MM.1S (cell line): ENCODE data around the gene CFAP70.
A peak's percentile ranks its signal among the peaks of the same experiment; 100 is the strongest.
"Not testable (repeated sequence)": the region's sequence is repeated elsewhere in the genome, so short reads cannot be mapped to it uniquely, and the experiment has no call there.

Source experiments
- DNase-seq: peaks from one replicate; pipeline ENCODE4 v3.0.0-alpha.2; 2015
- H2AFZ ChIP-seq: fragments of 300-600 bp; sonication (generic); 2 replicates; pipeline ENCODE4 v1.6.0; 2016; ENCODE audit warnings: antibody characterized with exemption, low read length
- H3F3A ChIP-seq: fragments of 300-600 bp; sonication (generic); 2 replicates; pipeline ENCODE4 v1.6.1; 2016; ENCODE audit warnings: mild to moderate bottlenecking, antibody characterized with exemption, low read length, moderate library complexity, mixed read lengths; ENCODE audit not compliant: insufficient read depth
- H3K27ac ChIP-seq: fragments of 300-600 bp; sonication (generic); 2 replicates; pipeline ENCODE4 v1.5.1; 2016; ENCODE audit warnings: mild to moderate bottlenecking, low read length
- H3K27me3 ChIP-seq: fragments of 300-600 bp; sonication (generic); replicated peaks from 2 replicates; pipeline ENCODE4 v1.6.0; 2016; ENCODE audit warnings: low read length; ENCODE audit not compliant: insufficient read depth
- H3K36me3 ChIP-seq: fragments of 300-600 bp; sonication (generic); replicated peaks from 2 replicates; pipeline ENCODE4 v1.6.1; 2016; ENCODE audit warnings: mild to moderate bottlenecking, low read length, mixed read lengths; ENCODE audit not compliant: insufficient read depth
- H3K4me1 ChIP-seq: fragments of 300-600 bp; sonication (generic); 2 replicates; pipeline ENCODE4 v1.6.1; 2016; ENCODE audit warnings: low read length, mixed read lengths
- H3K4me2 ChIP-seq: fragments of 300-600 bp; sonication (generic); 2 replicates; pipeline ENCODE4 v1.6.0; 2016; ENCODE audit warnings: low read depth, low read length
- H3K4me3 ChIP-seq: fragments of 300-600 bp; sonication (generic); 2 replicates; pipeline ENCODE4 v1.5.1; 2016; ENCODE audit warnings: low read length, mixed read lengths
- H3K79me2 ChIP-seq: fragments of 300-600 bp; sonication (generic); 2 replicates; pipeline ENCODE4 v1.6.1; 2016; ENCODE audit warnings: mixed run types, low read length, mixed read lengths
- H3K9ac ChIP-seq: fragments of 300-600 bp; sonication (generic); 2 replicates; pipeline ENCODE4 v1.6.1; 2016; ENCODE audit warnings: low read length, mixed read lengths
- H3K9me2 ChIP-seq: fragments of 300-600 bp; sonication (generic); replicated peaks from 2 replicates; pipeline ENCODE4 v1.6.1; 2016; ENCODE audit warnings: mild to moderate bottlenecking, low read length, mixed read lengths; ENCODE audit not compliant: insufficient read depth
- H3K9me3 ChIP-seq: fragments of 300-600 bp; sonication (generic); replicated peaks from 2 replicates; pipeline ENCODE4 v1.6.1; 2016; ENCODE audit warnings: mild to moderate bottlenecking, low read length, mixed read lengths; ENCODE audit not compliant: insufficient read depth
- H4K20me1 ChIP-seq: fragments of 300-600 bp; sonication (generic); 2 replicates; pipeline ENCODE4 v1.6.1; 2016; ENCODE audit warnings: mild to moderate bottlenecking, low read length, moderate library complexity, mixed read lengths; ENCODE audit not compliant: insufficient read depth
- EZH2 ChIP-seq: fragments of 300-600 bp; sonication (generic); optimal IDR thresholded peaks from 2 replicates; pipeline ENCODE3; 2017; ENCODE audit warnings: low read depth, mild to moderate bottlenecking, antibody characterized with exemption, low read length, mixed read lengths
- EZH2phosphoT487 ChIP-seq: fragments of 300-600 bp; sonication (generic); IDR thresholded peaks from 2 replicates; pipeline ENCODE4 v1.6.1; 2018; ENCODE audit warnings: antibody characterized with exemption, low read length
- TF ChIP-seq, protein P1 (sequence below): fragments of 300-600 bp; sonication (generic); IDR thresholded peaks from 2 replicates; pipeline ENCODE4 v1.5.1; 2016; ENCODE audit warnings: antibody characterized with exemption, low read length, mixed read lengths

Gene CFAP70

DNA sequence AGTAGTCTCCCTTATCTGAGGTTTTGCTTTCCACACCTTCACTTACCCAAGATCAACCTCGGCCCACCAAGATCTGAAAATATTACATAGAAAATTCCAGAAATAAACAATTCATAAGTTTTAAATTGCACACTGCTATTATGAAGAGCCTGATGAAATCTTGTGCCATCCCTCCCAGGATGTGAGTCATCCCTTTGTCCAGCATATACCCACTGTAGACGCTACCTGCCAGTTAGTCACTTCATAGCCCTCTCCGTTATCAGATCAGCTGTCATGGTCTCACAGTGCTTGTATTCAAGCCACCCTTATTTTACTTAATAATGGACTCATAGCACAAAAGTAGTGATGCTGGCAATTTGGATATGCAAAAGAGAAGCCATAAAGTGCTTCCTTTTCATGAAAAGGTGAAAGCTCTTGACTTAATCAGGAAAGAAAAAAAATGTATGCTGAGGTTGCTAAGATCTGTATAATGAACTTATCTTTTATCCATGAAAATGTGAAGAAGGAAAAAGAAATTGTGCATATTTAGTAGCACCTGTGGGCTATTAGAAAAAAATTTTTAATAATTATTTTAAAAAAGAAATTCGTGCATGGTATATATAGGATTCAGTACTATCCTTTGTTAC lies 96.4 kb downstream of the CFAP70 start:
- Histone ChIP-seq H3K4me1 (no peaks in the 10 kb centered on the region), H3K4me3 (no peak overlapping the region), H3K79me2 (no peaks in the 10 kb centered on the region), H3K9ac (no peak overlapping the region), H3K27me3 (no peaks in the 10 kb centered on the region), H4K20me1 (no peaks in the 10 kb centered on the region), H3K36me3 (no peaks in the 10 kb centered on the region), H3K9me3 (no peaks in the 10 kb centered on the region), H3F3A (no peaks in the 10 kb centered on the region), H3K9me2 (no peaks in the 10 kb centered on the region), H3K4me2 (no peak overlapping the region), H2AFZ (no peak overlapping the region), H3K27ac (no peak overlapping the region)
- TF ChIP-seq EZH2phosphoT487 = no peak
- no peak for TF ChIP-seq EZH2
- TF ChIP-seq, protein P1, sequence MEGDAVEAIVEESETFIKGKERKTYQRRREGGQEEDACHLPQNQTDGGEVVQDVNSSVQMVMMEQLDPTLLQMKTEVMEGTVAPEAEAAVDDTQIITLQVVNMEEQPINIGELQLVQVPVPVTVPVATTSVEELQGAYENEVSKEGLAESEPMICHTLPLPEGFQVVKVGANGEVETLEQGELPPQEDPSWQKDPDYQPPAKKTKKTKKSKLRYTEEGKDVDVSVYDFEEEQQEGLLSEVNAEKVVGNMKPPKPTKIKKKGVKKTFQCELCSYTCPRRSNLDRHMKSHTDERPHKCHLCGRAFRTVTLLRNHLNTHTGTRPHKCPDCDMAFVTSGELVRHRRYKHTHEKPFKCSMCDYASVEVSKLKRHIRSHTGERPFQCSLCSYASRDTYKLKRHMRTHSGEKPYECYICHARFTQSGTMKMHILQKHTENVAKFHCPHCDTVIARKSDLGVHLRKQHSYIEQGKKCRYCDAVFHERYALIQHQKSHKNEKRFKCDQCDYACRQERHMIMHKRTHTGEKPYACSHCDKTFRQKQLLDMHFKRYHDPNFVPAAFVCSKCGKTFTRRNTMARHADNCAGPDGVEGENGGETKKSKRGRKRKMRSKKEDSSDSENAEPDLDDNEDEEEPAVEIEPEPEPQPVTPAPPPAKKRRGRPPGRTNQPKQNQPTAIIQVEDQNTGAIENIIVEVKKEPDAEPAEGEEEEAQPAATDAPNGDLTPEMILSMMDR = no peak
- no peak for DNase-seq

DNA sequence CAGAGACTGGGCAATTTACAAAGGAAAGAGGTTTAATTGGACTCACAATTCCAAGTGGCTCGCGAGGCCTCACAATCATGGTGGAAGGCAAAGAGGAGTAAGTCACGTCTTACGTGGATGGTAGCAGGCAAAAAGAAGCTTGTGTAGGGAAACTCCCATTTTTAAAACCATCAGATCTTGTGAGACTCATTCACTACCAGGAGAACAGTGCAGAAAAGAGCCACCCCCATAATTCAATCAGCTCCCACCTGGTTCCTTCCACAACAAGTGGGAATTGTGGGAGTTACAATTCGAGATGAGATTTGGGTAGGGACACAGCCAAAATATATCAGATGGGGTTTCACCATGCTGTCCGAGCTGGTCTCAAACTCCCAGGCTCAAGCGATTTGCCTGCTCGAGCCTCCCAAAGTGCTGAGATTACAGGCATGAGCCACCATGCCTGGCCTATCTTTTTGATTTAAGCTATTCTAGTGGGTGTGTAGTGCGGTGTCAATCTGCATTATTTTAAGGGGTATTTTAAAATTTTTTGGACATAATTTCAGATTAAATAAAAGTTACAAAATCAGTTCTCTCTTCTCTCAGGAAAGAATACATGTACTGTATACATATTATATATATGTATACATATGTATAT lies 97.2 kb downstream of the CFAP70 start:
- Histone ChIP-seq H3K27me3 (no peaks in the 10 kb centered on the region), H3K9ac (no peak overlapping the region), H3K4me3 (no peak overlapping the region), H3K4me1 (no peaks in the 10 kb centered on the region), H2AFZ (no peak overlapping the region), H3K36me3 (no peaks in the 10 kb centered on the region), H3F3A (no peaks in the 10 kb centered on the region; the same call in 1 of the 2 replicates), H3K4me2 (no peak overlapping the region), H3K79me2 (no peaks in the 10 kb centered on the region), H3K27ac (no peak overlapping the region), H4K20me1 (no peaks in the 10 kb centered on the region), H3K9me2 (no peaks in the 10 kb centered on the region), H3K9me3 (no peaks in the 10 kb centered on the region)
- TF ChIP-seq EZH2 (no peak), EZH2phosphoT487 (no peak)
- TF ChIP-seq, protein P1 = no peak
- DNase-seq = no peak

DNA sequence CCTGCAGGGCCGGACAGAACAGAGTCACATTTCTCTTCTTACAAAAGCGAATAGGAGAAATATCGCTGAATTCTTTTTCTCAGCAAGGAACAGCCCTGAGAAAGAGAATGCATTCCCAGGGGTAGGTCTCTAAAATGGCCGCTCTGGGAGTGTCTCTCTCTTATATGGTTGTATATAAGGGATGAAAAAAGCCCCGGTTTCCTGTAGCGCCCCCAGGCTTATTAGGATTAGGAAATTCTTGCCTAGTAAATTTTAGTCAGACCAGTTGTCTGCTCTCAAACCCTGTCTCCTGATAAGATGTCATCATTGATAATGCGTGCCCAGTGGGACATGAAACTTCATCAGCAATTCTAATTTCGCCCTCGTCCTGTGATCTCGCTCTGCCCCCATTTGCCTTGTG lies 100.1 kb downstream of the CFAP70 start:
- not testable (repeated sequence) for H3K36me3 ChIP-seq, H3K27me3 ChIP-seq, H3K9me2 ChIP-seq, H3K9ac ChIP-seq, H3K4me2 ChIP-seq, H3K27ac ChIP-seq, H4K20me1 ChIP-seq, H3K9me3 ChIP-seq, H3K4me3 ChIP-seq, DNase-seq, H3F3A ChIP-seq, H3K4me1 ChIP-seq, H2AFZ ChIP-seq, H3K79me2 ChIP-seq

DNA sequence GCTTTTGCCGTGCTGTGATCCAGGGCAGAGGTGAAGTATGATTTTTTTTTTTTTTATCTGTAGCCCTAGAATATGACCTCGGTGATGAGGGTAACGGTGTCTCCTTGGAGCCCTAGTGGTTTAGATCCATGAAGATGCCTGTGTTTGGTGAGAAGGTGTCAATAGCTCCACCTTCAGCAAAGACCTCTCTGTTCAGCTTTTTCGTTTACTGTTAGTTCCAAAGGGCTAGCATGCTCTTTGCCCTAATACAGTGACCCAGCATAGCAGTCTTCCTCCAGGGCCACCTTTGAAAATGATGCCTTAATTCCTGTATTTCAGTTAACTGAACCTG lies 105.5 kb downstream of the CFAP70 start:
- TF ChIP-seq, protein P1 = peak; percentile 20
- TF ChIP-seq EZH2 = no peak
- no peak for TF ChIP-seq EZH2phosphoT487
- H3K9ac ChIP-seq = peak overlapping the region; percentile 94
- peaks cover 13% of the 10 kb centered on the region for H3K4me1 ChIP-seq
- no peaks in the 10 kb centered on the region for H3K27me3 ChIP-seq
- peak overlapping the region; percentile 87 for H3K4me3 ChIP-seq
- peak; percentile 48 for DNase-seq
- peak overlapping the region; percentile 73; the same call in 1 of the 2 replicates for H3K27ac ChIP-seq
- peaks cover 50% of the 10 kb centered on the region for H3K79me2 ChIP-seq
- H3K4me2 ChIP-seq = peak overlapping the region; percentile 60
- no peaks in the 10 kb centered on the region for H3K9me3 ChIP-seq
- peaks cover 19% of the 10 kb centered on the region for H3F3A ChIP-seq
- no peaks in the 10 kb centered on the region for H4K20me1 ChIP-seq
- no peaks in the 10 kb centered on the region for H3K9me2 ChIP-seq
- no peaks in the 10 kb centered on the region for H3K36me3 ChIP-seq
- H2AFZ ChIP-seq = peak overlapping the region; percentile 82
